ENCODE results near the gene PAQR5.

DNA sequence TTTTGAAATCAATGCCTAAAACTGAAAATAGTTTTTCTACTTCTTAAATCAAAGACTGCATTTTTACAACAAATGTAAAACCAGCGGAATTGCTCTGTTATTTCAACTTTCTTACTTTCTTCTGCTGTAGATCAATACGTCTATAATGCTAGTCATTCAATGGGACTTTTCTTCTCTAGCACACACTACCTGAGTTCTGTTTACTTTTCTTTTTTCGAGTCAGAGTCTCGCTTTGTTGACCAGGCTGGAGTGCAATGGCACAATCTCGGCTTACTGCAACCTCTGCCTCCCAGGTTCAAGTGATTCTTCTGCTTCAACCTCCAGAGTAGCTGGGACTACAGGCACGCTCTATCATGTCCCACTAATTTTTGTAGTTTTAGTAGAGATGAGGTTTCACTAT lies 74.7 kb downstream of the PAQR5 start:
- TF ChIP-seq, protein P1, sequence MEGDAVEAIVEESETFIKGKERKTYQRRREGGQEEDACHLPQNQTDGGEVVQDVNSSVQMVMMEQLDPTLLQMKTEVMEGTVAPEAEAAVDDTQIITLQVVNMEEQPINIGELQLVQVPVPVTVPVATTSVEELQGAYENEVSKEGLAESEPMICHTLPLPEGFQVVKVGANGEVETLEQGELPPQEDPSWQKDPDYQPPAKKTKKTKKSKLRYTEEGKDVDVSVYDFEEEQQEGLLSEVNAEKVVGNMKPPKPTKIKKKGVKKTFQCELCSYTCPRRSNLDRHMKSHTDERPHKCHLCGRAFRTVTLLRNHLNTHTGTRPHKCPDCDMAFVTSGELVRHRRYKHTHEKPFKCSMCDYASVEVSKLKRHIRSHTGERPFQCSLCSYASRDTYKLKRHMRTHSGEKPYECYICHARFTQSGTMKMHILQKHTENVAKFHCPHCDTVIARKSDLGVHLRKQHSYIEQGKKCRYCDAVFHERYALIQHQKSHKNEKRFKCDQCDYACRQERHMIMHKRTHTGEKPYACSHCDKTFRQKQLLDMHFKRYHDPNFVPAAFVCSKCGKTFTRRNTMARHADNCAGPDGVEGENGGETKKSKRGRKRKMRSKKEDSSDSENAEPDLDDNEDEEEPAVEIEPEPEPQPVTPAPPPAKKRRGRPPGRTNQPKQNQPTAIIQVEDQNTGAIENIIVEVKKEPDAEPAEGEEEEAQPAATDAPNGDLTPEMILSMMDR (IDR thresholded peaks at IDR 0.05 in 2 of 3, conservative IDR thresholded peaks at IDR 0.05 in 1 of 3; ENCODE audit: insufficient read depth in 2 of 3, low read depth in 1 of 3, low read length in 3 of 3) = no peak
- TF ChIP-seq, protein P2, sequence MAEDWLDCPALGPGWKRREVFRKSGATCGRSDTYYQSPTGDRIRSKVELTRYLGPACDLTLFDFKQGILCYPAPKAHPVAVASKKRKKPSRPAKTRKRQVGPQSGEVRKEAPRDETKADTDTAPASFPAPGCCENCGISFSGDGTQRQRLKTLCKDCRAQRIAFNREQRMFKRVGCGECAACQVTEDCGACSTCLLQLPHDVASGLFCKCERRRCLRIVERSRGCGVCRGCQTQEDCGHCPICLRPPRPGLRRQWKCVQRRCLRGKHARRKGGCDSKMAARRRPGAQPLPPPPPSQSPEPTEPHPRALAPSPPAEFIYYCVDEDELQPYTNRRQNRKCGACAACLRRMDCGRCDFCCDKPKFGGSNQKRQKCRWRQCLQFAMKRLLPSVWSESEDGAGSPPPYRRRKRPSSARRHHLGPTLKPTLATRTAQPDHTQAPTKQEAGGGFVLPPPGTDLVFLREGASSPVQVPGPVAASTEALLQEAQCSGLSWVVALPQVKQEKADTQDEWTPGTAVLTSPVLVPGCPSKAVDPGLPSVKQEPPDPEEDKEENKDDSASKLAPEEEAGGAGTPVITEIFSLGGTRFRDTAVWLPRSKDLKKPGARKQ (CRISPR knock-in tag; IDR thresholded peaks at IDR 0.05) = no peak
- no peak for TF ChIP-seq NCOA1 (IDR thresholded peaks at IDR 0.05; ENCODE audit: low read depth)
